Ishikawa (cell line): Measurements from ENCODE around the gene RAD51B.

Source experiments
- CEBPB ChIP-seq: IDR thresholded peaks from 2 replicates; pipeline ENCODE4 v1.6.1; 2012
- EP300 ChIP-seq: IDR thresholded peaks from 2 replicates; pipeline ENCODE4 v1.6.1; 2012; ENCODE audit warnings: borderline replicate concordance
- MAX ChIP-seq: IDR thresholded peaks from 2 replicates; pipeline ENCODE4 v1.6.1; 2012
- RAD21 ChIP-seq: IDR thresholded peaks from 2 replicates; pipeline ENCODE4 v1.6.1; 2012; ENCODE audit warnings: low read depth
- REST ChIP-seq: IDR thresholded peaks from 2 replicates; pipeline ENCODE4 v1.6.1; 2012; ENCODE audit warnings: low read depth, mild to moderate bottlenecking
- USF1 ChIP-seq: IDR thresholded peaks from 2 replicates; pipeline ENCODE4 v1.6.1; 2012
- YY1 ChIP-seq: IDR thresholded peaks from 2 replicates; pipeline ENCODE4 v1.6.1; 2012; ENCODE audit warnings: low read depth
- ZBTB7A ChIP-seq: IDR thresholded peaks from 2 replicates; pipeline ENCODE4 v1.6.1; 2012; ENCODE audit warnings: low read depth

- TF ChIP-seq YY1: no peak
- TF ChIP-seq CEBPB: no peak
- TF ChIP-seq ZBTB7A: no peak
- no peak for TF ChIP-seq REST
- no peak for TF ChIP-seq RAD21
- no peak for TF ChIP-seq EP300
- TF ChIP-seq MAX: no peak
- no peak for TF ChIP-seq USF1
These were observed 543.3 kb downstream of the RAD51B start for GRCh38 chr14:68362846-68363245.
